NB4 (cell line): Measurements from ENCODE around the gene GEMIN5.
A peak's percentile ranks its signal among the peaks of the same experiment; 100 is the strongest.
"Not testable (repeated sequence)": the region's sequence is repeated elsewhere in the genome, so short reads cannot be mapped to it uniquely, and the experiment has no call there.

ENCODE experiments used
- DNase-seq: peaks from one replicate; pipeline ENCODE4 v3.0.0; 2010; ENCODE audit warnings: low read depth
- H3K4me3 ChIP-seq: one replicate; pipeline ENCODE4 v1.5.1; 2011; ENCODE audit warnings: mild to moderate bottlenecking, low read depth, low read length, moderate library complexity
- MYC ChIP-seq: IDR thresholded peaks from 2 replicates; pipeline ENCODE4 v1.6.1; 2011; ENCODE audit warnings: low read depth, low read length
- POLR2A ChIP-seq: IDR thresholded peaks from 2 replicates; pipeline ENCODE4 v1.6.1; 2011; ENCODE audit warnings: mild to moderate bottlenecking; ENCODE audit not compliant: insufficient read length; ENCODE audit errors: extremely low read depth
- TF ChIP-seq, protein P1 (sequence below): IDR thresholded peaks from 2 replicates; pipeline ENCODE4 v1.6.1; 2011; ENCODE audit warnings: low read depth, low read length
- TF ChIP-seq, protein P2 (sequence below): IDR thresholded peaks from one replicate; pipeline ENCODE4 v1.5.1; 2012; ENCODE audit warnings: low read depth, low read length

The GEMIN5 gene, protein sequence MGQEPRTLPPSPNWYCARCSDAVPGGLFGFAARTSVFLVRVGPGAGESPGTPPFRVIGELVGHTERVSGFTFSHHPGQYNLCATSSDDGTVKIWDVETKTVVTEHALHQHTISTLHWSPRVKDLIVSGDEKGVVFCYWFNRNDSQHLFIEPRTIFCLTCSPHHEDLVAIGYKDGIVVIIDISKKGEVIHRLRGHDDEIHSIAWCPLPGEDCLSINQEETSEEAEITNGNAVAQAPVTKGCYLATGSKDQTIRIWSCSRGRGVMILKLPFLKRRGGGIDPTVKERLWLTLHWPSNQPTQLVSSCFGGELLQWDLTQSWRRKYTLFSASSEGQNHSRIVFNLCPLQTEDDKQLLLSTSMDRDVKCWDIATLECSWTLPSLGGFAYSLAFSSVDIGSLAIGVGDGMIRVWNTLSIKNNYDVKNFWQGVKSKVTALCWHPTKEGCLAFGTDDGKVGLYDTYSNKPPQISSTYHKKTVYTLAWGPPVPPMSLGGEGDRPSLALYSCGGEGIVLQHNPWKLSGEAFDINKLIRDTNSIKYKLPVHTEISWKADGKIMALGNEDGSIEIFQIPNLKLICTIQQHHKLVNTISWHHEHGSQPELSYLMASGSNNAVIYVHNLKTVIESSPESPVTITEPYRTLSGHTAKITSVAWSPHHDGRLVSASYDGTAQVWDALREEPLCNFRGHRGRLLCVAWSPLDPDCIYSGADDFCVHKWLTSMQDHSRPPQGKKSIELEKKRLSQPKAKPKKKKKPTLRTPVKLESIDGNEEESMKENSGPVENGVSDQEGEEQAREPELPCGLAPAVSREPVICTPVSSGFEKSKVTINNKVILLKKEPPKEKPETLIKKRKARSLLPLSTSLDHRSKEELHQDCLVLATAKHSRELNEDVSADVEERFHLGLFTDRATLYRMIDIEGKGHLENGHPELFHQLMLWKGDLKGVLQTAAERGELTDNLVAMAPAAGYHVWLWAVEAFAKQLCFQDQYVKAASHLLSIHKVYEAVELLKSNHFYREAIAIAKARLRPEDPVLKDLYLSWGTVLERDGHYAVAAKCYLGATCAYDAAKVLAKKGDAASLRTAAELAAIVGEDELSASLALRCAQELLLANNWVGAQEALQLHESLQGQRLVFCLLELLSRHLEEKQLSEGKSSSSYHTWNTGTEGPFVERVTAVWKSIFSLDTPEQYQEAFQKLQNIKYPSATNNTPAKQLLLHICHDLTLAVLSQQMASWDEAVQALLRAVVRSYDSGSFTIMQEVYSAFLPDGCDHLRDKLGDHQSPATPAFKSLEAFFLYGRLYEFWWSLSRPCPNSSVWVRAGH (N-terminal part only)

DNA sequence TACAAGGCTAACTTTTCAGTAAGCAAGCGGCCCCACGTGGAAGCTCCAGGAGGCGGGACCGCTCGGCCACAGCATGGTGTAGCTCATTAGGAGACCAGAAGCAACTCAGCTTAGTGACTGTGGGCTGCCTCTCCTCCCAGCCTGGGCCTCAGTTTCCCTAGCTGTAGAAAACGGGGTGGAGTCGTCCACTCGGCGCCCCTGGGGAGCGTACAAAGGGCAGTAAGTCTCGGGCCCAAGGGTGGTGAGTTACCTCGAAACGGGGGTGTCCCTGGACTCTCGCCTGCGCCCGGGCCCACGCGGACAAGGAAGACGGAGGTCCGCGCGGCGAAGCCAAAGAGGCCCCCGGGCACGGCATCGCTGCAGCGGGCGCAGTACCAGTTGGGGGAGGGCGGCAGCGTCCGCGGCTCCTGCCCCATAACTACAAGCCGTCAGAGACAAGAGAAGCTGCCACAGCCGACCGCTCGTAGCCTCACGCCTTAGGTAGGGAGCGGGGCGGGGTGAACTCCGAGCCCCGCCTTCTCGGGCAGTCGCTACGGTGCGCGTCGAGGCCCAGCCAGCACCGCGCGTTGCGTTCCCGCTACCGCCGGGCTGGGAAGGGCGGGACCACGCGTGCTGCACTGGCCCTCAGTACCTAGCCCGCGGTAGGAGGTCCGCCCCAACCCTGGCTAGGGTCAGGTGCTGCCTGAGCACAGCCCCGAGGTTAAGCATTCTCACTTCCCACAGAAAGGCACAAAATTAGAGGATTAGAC lies at the start of gene GEMIN5:
TSS of gene GEMIN5 (minus strand) at position 494 of the 749 bp plus-strand sequence. CDS start at position 416, 78 bp downstream.
- DNase-seq = peak; percentile 94
- TF ChIP-seq, protein P1, sequence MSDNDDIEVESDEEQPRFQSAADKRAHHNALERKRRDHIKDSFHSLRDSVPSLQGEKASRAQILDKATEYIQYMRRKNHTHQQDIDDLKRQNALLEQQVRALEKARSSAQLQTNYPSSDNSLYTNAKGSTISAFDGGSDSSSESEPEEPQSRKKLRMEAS = peak; percentile 88
- TF ChIP-seq POLR2A (peak; percentile 80), MYC (peak; percentile 95)
- TF ChIP-seq, protein P2, sequence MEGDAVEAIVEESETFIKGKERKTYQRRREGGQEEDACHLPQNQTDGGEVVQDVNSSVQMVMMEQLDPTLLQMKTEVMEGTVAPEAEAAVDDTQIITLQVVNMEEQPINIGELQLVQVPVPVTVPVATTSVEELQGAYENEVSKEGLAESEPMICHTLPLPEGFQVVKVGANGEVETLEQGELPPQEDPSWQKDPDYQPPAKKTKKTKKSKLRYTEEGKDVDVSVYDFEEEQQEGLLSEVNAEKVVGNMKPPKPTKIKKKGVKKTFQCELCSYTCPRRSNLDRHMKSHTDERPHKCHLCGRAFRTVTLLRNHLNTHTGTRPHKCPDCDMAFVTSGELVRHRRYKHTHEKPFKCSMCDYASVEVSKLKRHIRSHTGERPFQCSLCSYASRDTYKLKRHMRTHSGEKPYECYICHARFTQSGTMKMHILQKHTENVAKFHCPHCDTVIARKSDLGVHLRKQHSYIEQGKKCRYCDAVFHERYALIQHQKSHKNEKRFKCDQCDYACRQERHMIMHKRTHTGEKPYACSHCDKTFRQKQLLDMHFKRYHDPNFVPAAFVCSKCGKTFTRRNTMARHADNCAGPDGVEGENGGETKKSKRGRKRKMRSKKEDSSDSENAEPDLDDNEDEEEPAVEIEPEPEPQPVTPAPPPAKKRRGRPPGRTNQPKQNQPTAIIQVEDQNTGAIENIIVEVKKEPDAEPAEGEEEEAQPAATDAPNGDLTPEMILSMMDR = no peak
- peak within 1 kb of the TSS; percentile 98 for H3K4me3 ChIP-seq

DNA sequence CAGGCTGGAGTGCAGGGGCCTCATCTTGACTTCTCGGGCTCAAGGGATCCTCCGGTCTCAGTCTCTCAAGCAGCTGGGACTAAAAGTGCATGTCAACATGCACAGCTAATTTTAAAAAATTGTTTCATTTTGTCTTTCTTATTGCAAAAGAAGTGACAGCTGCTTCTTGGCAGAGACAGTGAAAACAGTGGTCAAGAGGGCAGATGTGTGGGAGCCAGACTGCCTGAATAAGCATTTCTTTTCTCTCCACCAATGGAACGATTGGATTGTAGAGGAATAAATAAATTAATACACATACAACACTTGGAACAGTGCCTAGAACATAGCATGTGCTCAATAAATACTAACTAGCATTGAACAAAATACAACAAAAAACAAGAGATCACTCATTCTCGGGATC lies 48.1 kb upstream of the GEMIN5 start:
- DNase-seq = no peak
- TF ChIP-seq POLR2A = no peak
- no peak overlapping the region for H3K4me3 ChIP-seq

DNA sequence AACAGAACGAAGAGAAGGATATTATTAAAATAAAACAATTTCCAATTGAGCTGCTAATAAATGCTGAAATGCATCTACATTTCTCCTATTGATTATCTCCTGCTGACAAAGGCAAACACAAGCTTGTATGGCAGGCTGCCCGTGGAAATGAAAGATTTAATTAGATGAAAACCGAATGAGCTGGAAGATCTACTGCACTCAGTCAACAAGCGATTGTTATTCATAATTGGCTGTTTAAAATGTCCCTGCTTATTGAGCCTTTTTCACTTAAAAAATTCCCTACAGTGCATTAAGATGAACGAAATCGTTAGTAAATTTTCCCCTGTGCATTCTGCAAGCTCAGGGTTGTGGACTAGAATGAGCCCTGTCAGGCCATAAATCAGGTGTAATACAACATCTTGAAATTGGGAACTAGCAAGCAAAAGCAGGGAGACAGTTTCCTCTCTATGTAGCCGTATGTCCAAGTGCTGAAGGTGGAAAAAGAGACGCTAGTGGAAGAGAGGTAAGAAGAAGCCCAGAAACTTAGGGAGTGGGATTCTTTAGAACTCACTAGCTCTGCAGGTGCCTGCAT lies 47.0 kb upstream of the GEMIN5 start:
- DNase-seq = no peak
- TF ChIP-seq, protein P1 = no peak
- TF ChIP-seq POLR2A (no peak), MYC (no peak)
- TF ChIP-seq, protein P2 = no peak

DNA sequence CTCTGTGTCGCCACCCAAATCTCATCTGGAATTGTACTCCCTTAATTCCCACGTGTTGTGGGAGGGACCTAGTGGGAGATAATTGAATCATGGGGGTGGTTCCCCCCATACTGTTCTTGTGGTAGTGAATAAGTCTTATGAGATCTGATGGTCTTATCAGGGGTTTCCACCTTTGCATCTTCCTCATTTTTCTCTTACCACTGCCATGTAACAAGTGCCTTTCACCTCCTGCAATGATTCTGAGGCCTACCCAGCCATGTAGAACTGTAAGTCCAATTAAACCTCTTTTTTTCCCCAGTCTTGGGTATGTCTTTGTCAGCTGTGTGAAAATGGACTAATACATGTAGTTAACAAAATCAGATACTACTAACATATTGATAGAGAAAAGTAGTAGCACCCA lies 40.3 kb upstream of the GEMIN5 start:
- DNase-seq = peak; percentile 42
- not testable (repeated sequence) for H3K4me3 ChIP-seq

More for the DNA sequence above, 47.0 kb upstream of the GEMIN5 start:
- H3K4me3 ChIP-seq = no peak overlapping the region

DNA sequence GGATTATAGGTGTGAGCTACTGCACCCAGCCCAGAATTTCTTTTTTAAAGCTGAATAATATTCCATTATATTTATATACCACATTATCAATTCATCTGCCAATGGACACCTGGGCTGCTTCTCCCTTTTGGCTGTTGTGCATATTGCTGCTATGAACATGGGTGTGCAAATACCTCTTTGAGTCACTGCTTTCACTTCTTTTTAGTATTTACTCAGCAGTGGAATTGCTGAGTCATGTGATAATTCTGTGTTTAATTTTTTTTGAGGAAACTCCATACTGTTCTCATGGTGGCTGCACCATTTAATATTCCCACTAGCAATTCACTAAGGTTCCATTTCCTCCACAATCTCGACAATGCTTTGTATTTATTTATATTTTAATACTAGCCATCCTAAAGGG lies 39.4 kb upstream of the GEMIN5 start:
- no peak for TF ChIP-seq MYC
- TF ChIP-seq, protein P1 = no peak
- TF ChIP-seq, protein P2 = no peak
- TF ChIP-seq POLR2A = no peak
- no peak overlapping the region for H3K4me3 ChIP-seq
- DNase-seq = peak; percentile 16

DNA sequence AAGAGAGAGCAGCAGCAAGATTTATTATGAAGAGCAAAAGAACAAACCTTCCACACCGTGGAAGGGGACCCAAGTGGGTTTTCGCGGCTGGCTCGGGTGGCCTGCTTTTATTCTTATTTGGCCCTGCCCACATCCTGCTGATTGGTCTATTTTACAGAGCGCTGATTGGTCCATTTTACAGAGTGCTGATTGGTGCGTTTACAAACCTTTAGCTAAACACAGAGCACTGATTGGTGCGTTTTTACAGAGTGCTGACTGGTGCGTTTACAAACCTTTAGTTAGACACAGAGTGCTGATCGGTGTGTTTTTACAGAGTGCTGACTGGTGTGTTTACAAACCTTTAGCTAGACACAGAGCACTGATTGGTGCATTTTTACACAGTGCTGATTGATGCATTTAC lies 38.1 kb upstream of the GEMIN5 start:
- DNase-seq, H3K4me3 ChIP-seq: not testable (repeated sequence)
